Mesothelial cell of epicardium (in vitro differentiated cells): Measurements from ENCODE around the gene IL18RAP. TPM values are rescaled to one million over a fixed set of nuclear protein-coding genes. Genes with fewer than 3 reads are reported as not detected.

Experiments used
- DNase-seq, 2 experiments: peaks; one replicate each; pipeline ENCODE4 v3.0.0; 2021; ENCODE audit warnings: low spot score in 2 of 2; ENCODE audit not compliant: unreplicated experiment in 2 of 2
- H3K27ac Mint-ChIP-seq: 2 replicates; pipeline ENCODE4 v1.8.0; 2021; ENCODE audit warnings: mixed read lengths
- H3K27me3 Mint-ChIP-seq: 2 replicates; pipeline ENCODE4 v1.8.0; 2021; ENCODE audit warnings: low read depth, mixed read lengths
- H3K36me3 Mint-ChIP-seq: 2 replicates; pipeline ENCODE4 v1.8.0; 2021; ENCODE audit warnings: mixed read lengths
- H3K4me1 Mint-ChIP-seq: 2 replicates; pipeline ENCODE4 v1.8.0; 2021; ENCODE audit warnings: mixed read lengths
- H3K4me3 Mint-ChIP-seq: 2 replicates; pipeline ENCODE4 v1.8.0; 2021; ENCODE audit warnings: mild to moderate bottlenecking, moderate library complexity, mixed read lengths
- H3K9me3 Mint-ChIP-seq: 2 replicates; pipeline ENCODE4 v1.8.0; 2021; ENCODE audit warnings: mixed read lengths
- CTCF ChIP-seq: fragments of 200-600 bp; sonication (generic); IDR thresholded peaks from one replicate; pipeline ENCODE4 v1.5.0; 2021; ENCODE audit warnings: antibody characterized with exemption; ENCODE audit not compliant: unreplicated experiment
- total RNA-seq: library from RNA; stranded (reverse); gene quantifications from 3 replicates; pipeline ENCODE4 v1.2.1, GENCODE V29; 2021

The IL18RAP gene
- total RNA-seq, 1 donor from 2014 or later, result not detected

- no peak overlapping the region for H3K27ac Mint-ChIP-seq
- TF ChIP-seq CTCF, result no peak
- no peaks in the 10 kb centered on the region for H3K36me3 Mint-ChIP-seq
- no peak for DNase-seq
- peaks cover 52% of the 10 kb centered on the region for H3K27me3 Mint-ChIP-seq
- no peaks in the 10 kb centered on the region for H3K4me1 Mint-ChIP-seq
- H3K9me3 Mint-ChIP-seq, result peaks cover 4% of the 10 kb centered on the region
- H3K4me3 Mint-ChIP-seq, result no peak overlapping the region
These were observed 408 bp downstream of the IL18RAP start for GRCh38 chr2:102423368-102423767.

- H3K27me3 Mint-ChIP-seq, result peaks cover 51% of the 10 kb centered on the region
- no peak overlapping the region for H3K27ac Mint-ChIP-seq
- no peak for DNase-seq
- no peaks in the 10 kb centered on the region for H3K36me3 Mint-ChIP-seq
- H3K4me3 Mint-ChIP-seq, result no peak overlapping the region
- H3K4me1 Mint-ChIP-seq, result no peaks in the 10 kb centered on the region
- no peak for TF ChIP-seq CTCF
- peaks cover 4% of the 10 kb centered on the region for H3K9me3 Mint-ChIP-seq
These were observed 1.8 kb downstream of the IL18RAP start for GRCh38 chr2:102424754-102425153.

- Mint-ChIP-seq H3K36me3 (no peaks in the 10 kb centered on the region), H3K27ac (no peak overlapping the region), H3K9me3 (peaks cover 4% of the 10 kb centered on the region), H3K4me3 (no peak overlapping the region), H3K4me1 (no peaks in the 10 kb centered on the region), H3K27me3 (peaks cover 50% of the 10 kb centered on the region)
- no peak for TF ChIP-seq CTCF
- no peak for DNase-seq
These were observed 2.6 kb downstream of the IL18RAP start for GRCh38 chr2:102425441-102426132.

- H3K36me3 Mint-ChIP-seq, result no peaks in the 10 kb centered on the region
- no peak overlapping the region for H3K4me3 Mint-ChIP-seq
- peaks cover 4% of the 10 kb centered on the region for H3K9me3 Mint-ChIP-seq
- DNase-seq, result no peak
- TF ChIP-seq CTCF, result no peak
- H3K27me3 Mint-ChIP-seq, result peaks cover 46% of the 10 kb centered on the region
- H3K4me1 Mint-ChIP-seq, result no peaks in the 10 kb centered on the region
- H3K27ac Mint-ChIP-seq, result no peak overlapping the region
These were observed 4.3 kb downstream of the IL18RAP start for GRCh38 chr2:102427249-102427648.

GRCh38 chr2:102428573-102428972, 5.6 kb downstream of the IL18RAP start:
- H3K27me3 Mint-ChIP-seq, result peaks cover 32% of the 10 kb centered on the region
- H3K4me1 Mint-ChIP-seq, result no peaks in the 10 kb centered on the region
- H3K9me3 Mint-ChIP-seq, result peaks cover 4% of the 10 kb centered on the region
- H3K27ac Mint-ChIP-seq, result no peak overlapping the region
- no peaks in the 10 kb centered on the region for H3K36me3 Mint-ChIP-seq
- H3K4me3 Mint-ChIP-seq, result no peak overlapping the region
- DNase-seq, result no peak
- TF ChIP-seq CTCF, result no peak

GRCh38 chr2:102432386-102432785, 9.4 kb downstream of the IL18RAP start:
- no peak for TF ChIP-seq CTCF
- peaks cover 26% of the 10 kb centered on the region for H3K27me3 Mint-ChIP-seq
- no peak for DNase-seq
- H3K4me3 Mint-ChIP-seq, result no peak overlapping the region
- H3K4me1 Mint-ChIP-seq, result peaks cover 8% of the 10 kb centered on the region
- no peaks in the 10 kb centered on the region for H3K36me3 Mint-ChIP-seq
- no peak overlapping the region for H3K27ac Mint-ChIP-seq
- H3K9me3 Mint-ChIP-seq, result no peaks in the 10 kb centered on the region
